ENCODE data around the gene UNC80.

UNC80 gene

DNA sequence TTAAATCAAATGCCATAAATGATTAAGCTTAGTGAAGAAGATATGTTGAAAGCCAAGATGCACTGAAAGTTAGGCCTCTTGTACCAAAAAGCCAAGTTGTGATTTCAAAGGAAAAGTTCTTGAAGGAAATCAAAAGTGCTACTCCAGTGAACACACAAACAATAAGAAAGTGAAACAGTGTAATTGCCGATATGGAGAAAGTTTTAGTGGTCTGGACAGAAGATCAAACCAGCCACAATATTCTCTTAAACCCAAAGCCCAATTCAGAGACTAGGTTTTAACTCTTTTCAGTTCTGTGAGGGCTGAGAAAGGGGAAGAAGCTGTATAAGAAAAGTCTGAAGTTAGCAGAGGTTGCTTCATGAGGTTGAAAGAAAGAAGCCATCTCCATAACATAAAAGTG is 129.0 kb downstream of the UNC80 start:
- H3K4me3 Mint-ChIP-seq, result no peak overlapping the region
- TF ChIP-seq, protein P1, sequence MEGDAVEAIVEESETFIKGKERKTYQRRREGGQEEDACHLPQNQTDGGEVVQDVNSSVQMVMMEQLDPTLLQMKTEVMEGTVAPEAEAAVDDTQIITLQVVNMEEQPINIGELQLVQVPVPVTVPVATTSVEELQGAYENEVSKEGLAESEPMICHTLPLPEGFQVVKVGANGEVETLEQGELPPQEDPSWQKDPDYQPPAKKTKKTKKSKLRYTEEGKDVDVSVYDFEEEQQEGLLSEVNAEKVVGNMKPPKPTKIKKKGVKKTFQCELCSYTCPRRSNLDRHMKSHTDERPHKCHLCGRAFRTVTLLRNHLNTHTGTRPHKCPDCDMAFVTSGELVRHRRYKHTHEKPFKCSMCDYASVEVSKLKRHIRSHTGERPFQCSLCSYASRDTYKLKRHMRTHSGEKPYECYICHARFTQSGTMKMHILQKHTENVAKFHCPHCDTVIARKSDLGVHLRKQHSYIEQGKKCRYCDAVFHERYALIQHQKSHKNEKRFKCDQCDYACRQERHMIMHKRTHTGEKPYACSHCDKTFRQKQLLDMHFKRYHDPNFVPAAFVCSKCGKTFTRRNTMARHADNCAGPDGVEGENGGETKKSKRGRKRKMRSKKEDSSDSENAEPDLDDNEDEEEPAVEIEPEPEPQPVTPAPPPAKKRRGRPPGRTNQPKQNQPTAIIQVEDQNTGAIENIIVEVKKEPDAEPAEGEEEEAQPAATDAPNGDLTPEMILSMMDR (IDR thresholded peaks at IDR 0.05; ENCODE audit: unreplicated experiment in 3 of 3), result no peak
- no peaks in the 10 kb centered on the region for H3K4me1 Mint-ChIP-seq
- H3K27me3 Mint-ChIP-seq (ENCODE audit: low read depth), result peaks cover 8% of the 10 kb centered on the region
- H3K27ac Mint-ChIP-seq, result no peak overlapping the region
- H3K36me3 Mint-ChIP-seq (ENCODE audit: low read depth), result no peaks in the 10 kb centered on the region
- H3K9me3 Mint-ChIP-seq, result no peaks in the 10 kb centered on the region

- Mint-ChIP-seq H3K36me3 (ENCODE audit: low read depth) (no peaks in the 10 kb centered on the region), H3K27me3 (ENCODE audit: low read depth) (peaks cover 6% of the 10 kb centered on the region), H3K4me1 (no peaks in the 10 kb centered on the region), H3K4me3 (no peak overlapping the region), H3K27ac (no peak overlapping the region), H3K9me3 (no peaks in the 10 kb centered on the region)
- TF ChIP-seq, protein P1 (IDR thresholded peaks at IDR 0.05; ENCODE audit: unreplicated experiment in 3 of 3), result no peak
These were observed 129.5 kb downstream of the UNC80 start for GRCh38 chr2:209901172-209901571.

GRCh38 chr2:209905691-209906090 is 134.1 kb downstream of the UNC80 start:
- no peak overlapping the region for H3K4me3 Mint-ChIP-seq
- H3K27me3 Mint-ChIP-seq (ENCODE audit: low read depth), result no peaks in the 10 kb centered on the region
- TF ChIP-seq, protein P1 (IDR thresholded peaks at IDR 0.05; ENCODE audit: unreplicated experiment in 3 of 3), result no peak
- no peak overlapping the region for H3K27ac Mint-ChIP-seq
- no peaks in the 10 kb centered on the region for H3K9me3 Mint-ChIP-seq
- no peaks in the 10 kb centered on the region for H3K36me3 Mint-ChIP-seq (ENCODE audit: low read depth)
- no peaks in the 10 kb centered on the region for H3K4me1 Mint-ChIP-seq

- no peak overlapping the region for H3K27ac Mint-ChIP-seq
- H3K36me3 Mint-ChIP-seq (ENCODE audit: low read depth), result no peaks in the 10 kb centered on the region
- H3K4me3 Mint-ChIP-seq, result no peak overlapping the region
- H3K4me1 Mint-ChIP-seq, result no peaks in the 10 kb centered on the region
- TF ChIP-seq, protein P1 (IDR thresholded peaks at IDR 0.05; ENCODE audit: unreplicated experiment in 3 of 3), result no peak
- no peaks in the 10 kb centered on the region for H3K27me3 Mint-ChIP-seq (ENCODE audit: low read depth)
- H3K9me3 Mint-ChIP-seq, result no peaks in the 10 kb centered on the region
These were observed 136.1 kb downstream of the UNC80 start for GRCh38 chr2:209907746-209908145.

- Mint-ChIP-seq H3K36me3 (ENCODE audit: low read depth) (no peaks in the 10 kb centered on the region), H3K4me1 (no peaks in the 10 kb centered on the region), H3K27me3 (ENCODE audit: low read depth) (no peaks in the 10 kb centered on the region), H3K9me3 (no peaks in the 10 kb centered on the region), H3K4me3 (no peak overlapping the region), H3K27ac (no peak overlapping the region)
- TF ChIP-seq, protein P1 (IDR thresholded peaks at IDR 0.05; ENCODE audit: unreplicated experiment in 3 of 3), result no peak
These were observed 136.9 kb downstream of the UNC80 start for GRCh38 chr2:209908511-209908910.

DNA sequence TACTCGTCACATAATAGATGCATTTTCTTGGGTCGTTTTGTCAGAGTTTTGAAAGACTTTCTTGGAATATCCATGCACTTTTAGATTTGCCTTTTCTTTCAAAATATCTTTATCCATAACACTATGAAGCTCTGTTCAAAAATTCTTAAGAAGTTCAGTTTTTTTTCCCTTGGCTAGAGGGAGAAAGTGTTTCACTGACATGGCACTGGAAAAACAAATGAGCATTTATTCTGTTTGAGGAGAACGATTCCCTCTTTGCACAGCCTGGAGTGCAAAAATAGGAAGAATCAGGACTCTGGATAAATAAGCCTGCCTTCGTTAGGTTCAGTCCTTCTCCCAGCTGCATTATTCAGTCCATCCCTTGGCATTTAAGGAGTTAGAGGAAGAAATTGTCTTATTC is 139.9 kb downstream of the UNC80 start:
- Mint-ChIP-seq H3K36me3 (ENCODE audit: low read depth) (no peaks in the 10 kb centered on the region), H3K4me3 (no peak overlapping the region), H3K9me3 (no peaks in the 10 kb centered on the region), H3K27ac (no peak overlapping the region), H3K27me3 (ENCODE audit: low read depth) (no peaks in the 10 kb centered on the region), H3K4me1 (no peaks in the 10 kb centered on the region)
- TF ChIP-seq, protein P1 (IDR thresholded peaks at IDR 0.05; ENCODE audit: unreplicated experiment in 3 of 3), result no peak
